H9 (cell line): ENCODE measurements around the gene RNPEPL1. TPM values are rescaled to one million over a fixed set of nuclear protein-coding genes. Genes with fewer than 3 reads are reported as not detected.
A peak's percentile ranks its signal among the peaks of the same experiment; 100 is the strongest.

Source experiments
- DNase-seq: peaks from one replicate; pipeline ENCODE4 v3.0.0-alpha.2; 2017
- H2AFZ ChIP-seq: one replicate; pipeline ENCODE4 v1.6.1; 2013; ENCODE audit warnings: mild to moderate bottlenecking, low read length, control low read depth, moderate library complexity
- H2AK5ac ChIP-seq: 2 replicates; pipeline ENCODE4 v1.6.1; 2013; ENCODE audit warnings: low read length, control low read depth, mixed read lengths; ENCODE audit not compliant: insufficient read length
- H2BK120ac ChIP-seq: one replicate; pipeline ENCODE4 v1.6.1; 2013; ENCODE audit warnings: low read depth, mild to moderate bottlenecking, low read length, control low read depth, inconsistent platforms; ENCODE audit not compliant: poor library complexity, severe bottlenecking
- H2BK12ac ChIP-seq: 2 replicates; pipeline ENCODE4 v1.6.1; 2013; ENCODE audit warnings: low read length, control low read depth, mixed read lengths, low read depth; ENCODE audit not compliant: insufficient read length
- H2BK15ac ChIP-seq: 2 replicates; pipeline ENCODE4 v1.6.1; 2013; ENCODE audit warnings: low read depth, low read length, control low read depth
- H2BK20ac ChIP-seq: one replicate; pipeline ENCODE4 v1.6.1; 2013; ENCODE audit warnings: low read depth, mild to moderate bottlenecking, low read length, control low read depth, inconsistent platforms; ENCODE audit not compliant: poor library complexity, severe bottlenecking
- H2BK5ac ChIP-seq: 2 replicates; pipeline ENCODE4 v1.6.1; 2013; ENCODE audit warnings: low read length, control low read depth, mixed read lengths; ENCODE audit not compliant: insufficient read length
- H3K14ac ChIP-seq: 2 replicates; pipeline ENCODE4 v1.6.1; 2013; ENCODE audit warnings: low read length, control low read depth; ENCODE audit not compliant: insufficient read depth
- H3K18ac ChIP-seq: 2 replicates; pipeline ENCODE4 v1.6.1; 2013; ENCODE audit warnings: low read depth, mild to moderate bottlenecking, mixed read lengths, low read length, control low read depth; ENCODE audit not compliant: insufficient read length
- H3K23ac ChIP-seq: 2 replicates; pipeline ENCODE4 v1.6.1; 2013; ENCODE audit warnings: low read length, control low read depth, mixed read lengths, low read depth; ENCODE audit not compliant: insufficient read length
- H3K23me2 ChIP-seq: 2 replicates; pipeline ENCODE4 v1.6.1; 2013; ENCODE audit warnings: low read depth, mild to moderate bottlenecking, mixed read lengths, low read length, control low read depth; ENCODE audit not compliant: insufficient read length, poor library complexity, severe bottlenecking
- H3K27ac ChIP-seq: 2 replicates; pipeline ENCODE4 v1.5.1; 2013; ENCODE audit warnings: low read length, control low read depth, mixed read lengths, low read depth; ENCODE audit not compliant: insufficient read length
- H3K27me3 ChIP-seq: 2 replicates; pipeline ENCODE4 v1.6.1; 2013; ENCODE audit warnings: low read length, control low read depth, inconsistent platforms; ENCODE audit not compliant: insufficient read depth
- H3K4ac ChIP-seq: 2 replicates; pipeline ENCODE4 v1.6.1; 2013; ENCODE audit warnings: low read depth, mild to moderate bottlenecking, control low read depth, inconsistent platforms, low read length, moderate library complexity
- H3K4me1 ChIP-seq: 2 replicates; pipeline ENCODE4 v1.6.1; 2013; ENCODE audit warnings: low read length, control low read depth, inconsistent platforms; ENCODE audit not compliant: insufficient read depth
- H3K4me2 ChIP-seq: 2 replicates; pipeline ENCODE4 v1.6.1; 2013; ENCODE audit warnings: low read length, control low read depth, mixed read lengths; ENCODE audit not compliant: insufficient read length, insufficient read depth
- H3K56ac ChIP-seq: 2 replicates; pipeline ENCODE4 v1.6.1; 2013; ENCODE audit warnings: low read depth, mild to moderate bottlenecking, mixed read lengths, low read length, control low read depth; ENCODE audit not compliant: insufficient read length
- H3K79me1 ChIP-seq: 2 replicates; pipeline ENCODE4 v1.6.1; 2013; ENCODE audit warnings: low read depth, mild to moderate bottlenecking, moderate library complexity, low read length, control low read depth, inconsistent platforms; ENCODE audit not compliant: insufficient read depth, poor library complexity, severe bottlenecking
- H3K79me2 ChIP-seq: 2 replicates; pipeline ENCODE4 v1.6.1; 2013; ENCODE audit warnings: low read length, control low read depth, inconsistent platforms; ENCODE audit not compliant: insufficient read depth
- H3K9ac ChIP-seq: 2 replicates; pipeline ENCODE4 v1.6.1; 2013; ENCODE audit warnings: low read length, control low read depth, mixed read lengths; ENCODE audit not compliant: insufficient read length; ENCODE audit errors: extremely low read depth
- H3K9me3 ChIP-seq: one replicate; pipeline ENCODE4 v1.6.1; 2013; ENCODE audit warnings: low read depth, low read length, inconsistent platforms; ENCODE audit not compliant: control insufficient read depth
- H3T11ph ChIP-seq: one replicate; pipeline ENCODE4 v1.6.1; 2013; ENCODE audit warnings: mild to moderate bottlenecking, low read length, control low read depth, inconsistent platforms
- H4K20me1 ChIP-seq: one replicate; pipeline ENCODE4 v1.6.1; 2013; ENCODE audit not compliant: control insufficient read depth, insufficient read length, insufficient read depth
- H4K5ac ChIP-seq: 2 replicates; pipeline ENCODE4 v1.6.1; 2013; ENCODE audit warnings: low read depth, mild to moderate bottlenecking, mixed read lengths, low read length, control low read depth; ENCODE audit not compliant: insufficient read length
- H4K8ac ChIP-seq: replicated peaks from 2 replicates; pipeline ENCODE4 v1.6.1; 2013; ENCODE audit warnings: low read length, control low read depth, mixed read lengths, low read depth; ENCODE audit not compliant: insufficient read length
- H4K91ac ChIP-seq: 2 replicates; pipeline ENCODE4 v1.6.1; 2013; ENCODE audit warnings: low read depth, mild to moderate bottlenecking, moderate library complexity, mixed read lengths, low read length, control low read depth; ENCODE audit not compliant: insufficient read length
- H3K27ac Mint-ChIP-seq, 3 experiments: 2 replicates in 2 of 3; 3 replicates in 1 of 3; pipeline ENCODE4 v1.8.0; 2020 to 2021; ENCODE audit warnings: mixed read lengths in 3 of 3, mild to moderate bottlenecking in 1 of 3, moderate library complexity in 1 of 3
- H3K27me3 Mint-ChIP-seq: 2 replicates; pipeline ENCODE4 v1.8.0; 2021; ENCODE audit warnings: low read depth, mild to moderate bottlenecking, moderate library complexity, mixed read lengths
- H3K36me3 Mint-ChIP-seq, 3 experiments: 2 replicates in 2 of 3; 3 replicates in 1 of 3; pipeline ENCODE4 v1.8.0; 2020 to 2021; ENCODE audit warnings: low read depth in 3 of 3, mixed read lengths in 3 of 3; ENCODE audit not compliant: insufficient read depth in 1 of 3
- H3K4me1 Mint-ChIP-seq, 2 experiments: 2 replicates each; pipeline ENCODE4 v1.8.0; 2020; ENCODE audit warnings: mixed read lengths in 2 of 2
- H3K4me3 Mint-ChIP-seq, 2 experiments: 2 replicates in 1 of 2; 3 replicates in 1 of 2; pipeline ENCODE4 v1.8.0; 2020 to 2021; ENCODE audit warnings: mild to moderate bottlenecking in 2 of 2, mixed read lengths in 2 of 2, moderate library complexity in 1 of 2
- H3K9me3 Mint-ChIP-seq, 2 experiments: 2 replicates in 1 of 2; 3 replicates in 1 of 2; pipeline ENCODE4 v1.8.0; 2020; ENCODE audit warnings: mild to moderate bottlenecking in 2 of 2, mixed read lengths in 2 of 2, moderate library complexity in 1 of 2
- CTCF ChIP-seq: fragments of 200-600 bp; sonication (generic); conservative IDR thresholded peaks from 3 replicates; pipeline ENCODE4 v1.8.0; 2021; ENCODE audit warnings: antibody characterized with exemption, mild to moderate bottlenecking
- WGBS: extraction: QIAGEN DNeasy Blood & Tissue Kit; methylation state at CpG from one replicate; pipeline ENCODE4 v1.1.7; 2013; ENCODE audit warnings: missing lambda C conversion rate, low lambda C conversion rate, mixed read lengths; ENCODE audit not compliant: insufficient read length; ENCODE audit errors: extremely low coverage; 5-methylcytosine and 5-hydroxymethylcytosine counted together
- total RNA-seq: library from RNA; stranded (reverse); gene quantifications from 2 replicates; pipeline ENCODE4 v1.2.1, GENCODE V29; 2021

The RNPEPL1 gene
- total RNA-seq, 1 experiment from 2014 or later = 22.5 TPM

- Histone ChIP-seq H2AK5ac (no peak overlapping the region), H3K23ac (no peak overlapping the region), H3K27ac (no peak overlapping the region), H4K20me1 (no peaks in the 10 kb centered on the region), H3K14ac (no peak overlapping the region), H4K5ac (no peak overlapping the region), H3K27me3 (no peaks in the 10 kb centered on the region), H2BK15ac (no peak overlapping the region), H3K4me1 (peaks cover 9% of the 10 kb centered on the region), H2BK12ac (no peak overlapping the region), H3K79me2 (peaks cover 11% of the 10 kb centered on the region; the same call in 1 of the 2 replicates), H3K9ac (no peak overlapping the region), H3K23me2 (peaks cover 14% of the 10 kb centered on the region), H2BK5ac (no peak overlapping the region), H3K4me2 (no peak overlapping the region), H3K9me3 (no peaks in the 10 kb centered on the region), H4K91ac (no peak overlapping the region), H2AFZ (no peak overlapping the region), H4K8ac (no peak overlapping the region), H2BK120ac (no peak overlapping the region), H3K18ac (no peak overlapping the region), H3T11ph (no peak overlapping the region), H3K4ac (no peak overlapping the region), H2BK20ac (no peak overlapping the region), H3K56ac (no peak overlapping the region), H3K79me1 (peaks cover 5% of the 10 kb centered on the region)
- Mint-ChIP-seq H3K9me3 (peaks cover 0 to 2% of the 10 kb centered on the region in 2 experiments; a peak in 1 of 5 replicates), H3K4me1 (peaks cover 15 to 19% of the 10 kb centered on the region in 2 experiments), H3K27ac (peak overlapping the region in 1 of 3 experiments; percentile 44; a peak in 1 of 7 replicates), H3K27me3 (no peaks in the 10 kb centered on the region; the same call in 1 of the 2 replicates), H3K4me3 (no peak overlapping the region), H3K36me3 (peaks cover 11 to 30% (median 12%) of the 10 kb centered on the region in 3 experiments)
- TF ChIP-seq CTCF = no peak
- WGBS = no CpG with 5 or more reads among the region's 16 CpGs
- no peak for DNase-seq
Observed at GRCh38 chr2:240589850-240590525, 21.7 kb downstream of the RNPEPL1 start.
